ENCODE data around the gene ATP9B.
"Not testable (repeated sequence)": the region's sequence is repeated elsewhere in the genome, so short reads cannot be mapped to it uniquely, and the experiment has no call there.

The ATP9B gene

DNA sequence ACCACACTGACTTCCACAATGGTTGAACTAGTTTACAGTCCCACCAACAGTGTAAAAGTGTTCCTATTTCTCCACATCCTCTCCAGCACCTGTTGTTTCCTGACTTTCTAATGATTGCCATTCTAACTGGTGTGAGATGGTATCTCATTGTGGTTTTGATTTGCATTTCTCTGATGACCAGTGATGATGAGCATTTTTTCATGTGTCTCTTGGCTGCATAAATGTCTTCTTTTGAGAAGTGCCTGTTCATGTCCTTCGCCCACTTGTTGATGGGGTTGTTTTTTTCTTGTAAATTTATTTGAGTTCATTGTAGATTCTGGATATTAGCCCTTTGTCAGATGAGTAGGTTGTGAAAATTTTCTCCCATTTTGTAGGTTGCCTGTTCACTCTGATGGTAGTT is 216.0 kb downstream of the ATP9B start:
- DNase-seq (ENCODE audit: low read depth in 2 of 2), result not testable (repeated sequence)

DNA sequence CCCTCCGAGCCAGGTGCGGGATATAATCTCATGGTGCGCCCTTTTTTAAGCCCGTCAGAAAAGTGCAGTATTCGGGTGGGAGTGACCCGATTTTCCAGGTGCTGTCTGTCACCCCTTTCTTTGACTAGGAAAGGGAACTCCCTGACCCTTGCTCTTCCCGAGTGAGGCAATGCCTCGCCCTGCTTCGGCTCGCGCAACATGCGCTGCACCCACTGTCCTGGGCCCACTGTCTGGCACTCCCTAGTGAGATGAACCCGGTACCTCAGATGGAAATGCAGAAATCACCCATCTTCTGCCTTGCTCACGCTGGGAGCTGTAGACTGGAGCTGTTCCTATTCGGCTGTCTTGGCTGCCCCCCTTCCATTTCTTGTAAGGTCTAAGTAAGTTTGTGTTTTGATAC is 221.2 kb downstream of the ATP9B start:
- DNase-seq (ENCODE audit: low read depth in 2 of 2), result not testable (repeated sequence)

DNA sequence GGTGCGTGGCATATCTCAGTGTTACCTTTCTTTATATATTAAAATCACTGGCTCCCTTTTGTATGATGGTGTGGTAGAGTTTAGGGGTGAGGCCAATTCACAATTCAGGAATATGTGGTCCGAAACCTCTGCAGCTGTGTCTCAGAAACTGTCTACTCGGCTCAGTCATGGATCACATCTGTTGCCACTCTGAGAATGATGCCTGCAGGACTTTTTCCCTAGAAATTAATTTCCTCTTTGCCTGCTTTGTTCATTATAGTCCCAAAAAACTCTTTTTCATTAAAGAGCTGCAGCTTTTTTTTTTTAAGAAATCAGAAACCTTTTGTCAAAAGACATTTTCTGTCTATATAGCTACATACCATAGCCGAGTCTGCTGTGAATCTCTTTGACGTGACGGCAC is 221.7 kb downstream of the ATP9B start:
- no peak for DNase-seq (ENCODE audit: low read depth in 2 of 2)

DNA sequence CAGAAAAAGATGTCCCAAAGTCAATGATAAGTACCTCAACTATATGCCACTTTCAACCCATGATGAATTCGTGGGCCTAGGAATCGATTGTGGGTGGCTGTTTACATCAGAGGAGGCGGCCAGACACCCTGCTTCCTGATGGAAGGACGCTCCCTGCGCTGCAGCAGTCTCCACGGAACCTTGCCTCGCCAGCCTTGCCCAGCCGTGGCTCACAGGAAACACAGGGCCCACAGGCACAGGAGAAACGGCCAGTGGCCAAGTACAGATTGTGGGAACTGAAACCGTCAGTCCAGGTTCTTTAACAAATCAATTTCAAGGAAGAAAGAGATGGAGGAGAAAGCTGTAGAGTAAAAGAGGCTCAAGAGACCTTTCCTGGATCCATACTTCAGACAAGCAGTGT is 225.0 kb downstream of the ATP9B start:
- no peak for DNase-seq (ENCODE audit: low read depth in 2 of 2)

DNA sequence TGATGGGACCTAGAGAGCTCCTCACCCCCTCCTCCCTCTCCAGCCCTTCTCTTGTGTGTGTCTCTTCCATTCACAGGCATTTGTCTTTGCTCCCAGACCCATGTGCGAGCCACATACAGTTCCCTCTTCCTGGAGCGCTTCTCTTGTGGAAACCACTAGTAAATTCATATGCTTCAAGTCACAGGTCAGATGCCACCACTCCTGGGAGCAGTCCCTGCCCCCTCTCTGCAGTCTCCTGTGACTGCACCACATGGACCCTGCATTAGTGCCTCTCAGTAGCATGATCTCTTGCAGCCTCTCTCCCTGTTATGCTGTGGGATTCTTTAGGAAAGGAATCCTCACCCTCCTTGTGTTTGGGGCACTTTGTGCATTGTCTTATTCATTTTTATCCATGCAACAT is 230.1 kb downstream of the ATP9B start:
- no peak for DNase-seq (ENCODE audit: low read depth in 2 of 2)

DNA sequence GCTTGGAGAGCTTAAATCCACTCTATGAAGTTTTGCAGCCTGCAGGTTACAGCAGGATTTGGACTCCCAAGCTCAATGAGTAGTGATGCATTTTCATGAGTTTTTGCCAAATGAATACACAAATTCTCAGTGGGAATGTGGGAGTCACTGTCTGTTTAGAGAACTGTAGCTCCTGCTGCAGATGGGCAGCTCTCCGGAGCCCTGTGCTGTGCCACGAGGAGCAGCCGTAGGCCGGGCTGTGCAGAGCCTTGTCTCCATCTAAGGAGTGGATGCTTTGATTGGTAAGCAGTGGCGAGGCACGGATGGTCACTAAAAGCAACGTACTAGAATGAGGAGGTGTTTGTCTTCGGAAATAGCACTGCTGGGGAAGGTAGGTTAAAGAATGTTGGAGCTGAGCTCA is 230.5 kb downstream of the ATP9B start:
- DNase-seq (ENCODE audit: low read depth in 2 of 2), result no peak

DNA sequence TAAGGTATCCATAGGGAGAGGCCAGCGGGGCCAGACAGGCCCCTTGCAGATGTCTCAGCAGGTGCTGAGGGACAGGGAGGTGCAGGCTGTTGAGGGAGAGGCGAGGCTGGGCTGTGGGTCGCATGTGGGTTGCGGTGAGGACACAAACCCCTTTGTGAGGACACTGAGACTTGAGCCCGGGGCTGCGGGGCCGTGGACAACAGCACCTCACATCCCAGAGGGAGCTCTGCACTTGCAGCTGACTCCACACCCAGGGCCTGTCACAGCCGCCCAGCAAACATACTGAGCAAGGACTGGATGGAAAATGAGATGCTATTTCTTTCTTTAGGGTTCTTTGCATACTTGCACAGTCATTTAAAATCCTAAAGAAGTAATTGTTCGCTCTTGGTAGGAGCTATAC is 231.2 kb downstream of the ATP9B start:
- no peak for DNase-seq (ENCODE audit: low read depth in 2 of 2)

DNA sequence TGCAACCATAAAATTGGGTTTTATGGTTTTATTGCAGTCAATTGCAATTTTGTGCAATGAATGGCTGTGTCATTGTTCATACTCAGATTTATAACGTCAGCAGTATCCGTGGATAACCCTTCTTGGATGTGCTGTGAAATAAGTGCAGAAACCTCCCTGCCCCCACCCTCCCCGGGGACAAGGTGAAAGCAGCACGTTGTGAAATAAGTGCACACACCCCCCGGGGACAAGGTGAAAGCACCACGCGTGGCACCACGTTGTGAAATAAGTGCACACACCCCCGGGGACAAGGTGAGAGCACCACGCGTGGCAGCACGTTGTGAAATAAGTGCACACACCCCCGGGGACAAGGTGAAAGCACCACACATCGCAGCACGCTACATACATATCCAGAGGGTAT is 232.9 kb downstream of the ATP9B start:
- no peak for DNase-seq (ENCODE audit: low read depth in 2 of 2)

DNA sequence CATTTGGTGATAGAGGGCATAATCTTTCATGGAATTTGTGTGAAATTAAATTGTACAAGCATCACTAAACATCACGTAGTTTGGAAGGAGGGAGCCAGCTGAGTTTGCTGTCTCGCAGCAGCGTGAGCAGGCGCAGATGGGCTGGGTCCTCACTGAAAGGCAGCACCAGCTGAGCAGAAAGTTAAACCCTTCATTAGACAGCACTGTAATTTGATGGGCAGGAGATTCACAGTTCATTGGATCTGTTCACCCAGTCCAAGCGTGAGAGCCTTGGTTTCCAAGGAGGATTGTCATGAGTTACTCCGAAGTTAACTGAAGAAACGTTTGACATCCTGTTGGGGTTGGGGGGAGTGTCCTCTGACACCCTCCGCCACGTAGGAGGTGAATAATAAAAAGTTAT is 236.7 kb downstream of the ATP9B start:
- DNase-seq (ENCODE audit: low read depth in 2 of 2), result no peak

DNA sequence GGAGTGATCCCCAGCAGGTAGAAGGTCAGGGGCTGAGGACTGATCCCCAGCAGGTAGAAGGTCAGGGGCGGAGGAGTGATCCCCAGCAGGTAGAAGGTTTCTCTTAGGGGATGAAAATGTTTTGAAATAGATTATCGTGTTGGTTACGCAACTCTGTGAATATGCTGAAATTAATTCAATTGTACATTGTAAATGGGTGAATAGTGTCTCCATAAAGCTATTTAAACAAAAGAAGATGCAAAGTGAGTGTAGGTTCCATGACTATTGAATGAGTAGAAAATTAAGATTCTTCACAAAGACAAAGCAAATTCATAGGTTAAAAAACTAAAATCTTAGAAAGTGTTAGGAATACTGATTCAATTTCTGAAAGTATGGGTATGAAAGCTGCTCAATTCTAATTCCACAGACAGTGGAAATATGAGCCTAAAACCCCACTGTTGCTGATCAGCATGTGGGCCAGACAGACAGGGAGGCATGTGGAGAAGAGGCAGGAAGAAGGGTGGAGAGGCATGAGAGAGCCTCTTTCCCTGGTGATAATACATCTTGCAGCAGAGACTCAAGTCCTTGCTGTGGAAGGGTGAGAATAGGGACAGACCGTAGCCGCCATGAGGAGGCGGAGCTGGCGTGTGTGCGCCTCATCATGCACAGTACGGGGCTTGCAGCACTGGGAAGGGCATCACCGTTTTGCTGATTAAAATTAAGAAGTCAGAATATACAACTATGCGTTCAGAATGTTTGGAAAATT is 240.6 kb downstream of the ATP9B start:
- no peak for DNase-seq (ENCODE audit: low read depth in 2 of 2)

DNA sequence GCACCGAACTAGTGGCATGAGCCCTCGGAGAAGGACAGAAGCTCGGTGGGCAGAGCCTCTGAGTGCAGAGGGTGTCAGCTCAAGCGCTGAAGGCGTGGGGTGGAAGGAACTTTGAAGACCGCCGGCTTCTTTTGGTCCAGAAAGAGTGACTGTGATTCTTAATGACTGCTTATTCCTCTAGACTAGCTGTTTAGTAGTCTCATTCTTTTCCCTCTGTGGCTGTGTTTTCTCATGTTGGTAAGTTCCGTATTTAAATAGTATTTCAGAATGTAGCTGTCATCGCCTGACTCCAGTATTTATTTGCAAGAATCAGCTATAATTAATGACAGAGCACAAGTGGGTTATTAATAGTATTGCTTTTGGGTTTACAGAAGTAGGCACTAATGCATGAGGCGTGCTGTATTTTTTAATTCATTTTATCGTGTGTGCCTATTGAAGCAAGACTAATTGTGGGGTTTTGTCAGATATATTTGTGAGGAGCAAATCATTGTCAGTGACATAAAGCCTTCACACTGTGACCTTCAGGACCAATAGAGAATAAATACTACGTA is 245.7 kb downstream of the ATP9B start:
- no peak for DNase-seq (ENCODE audit: low read depth in 2 of 2)

DNA sequence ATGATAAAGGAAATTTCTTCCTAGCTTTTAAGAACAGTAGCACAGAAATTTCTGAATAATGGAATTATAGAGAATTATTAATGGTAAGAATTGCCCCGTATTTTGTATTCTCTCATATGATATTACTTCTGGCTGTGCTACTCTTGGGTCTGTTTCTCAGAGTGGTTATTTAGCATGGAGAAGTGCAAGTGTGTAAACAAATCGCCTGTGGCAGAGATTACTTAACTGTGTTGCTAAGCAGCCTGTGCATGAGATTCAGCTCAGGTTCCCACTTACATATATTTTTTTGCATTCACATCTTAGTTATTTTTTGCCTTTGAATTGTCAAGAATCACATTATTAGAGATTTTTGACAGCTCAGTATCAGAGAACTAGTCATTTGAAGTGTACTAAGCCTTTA is 246.4 kb downstream of the ATP9B start:
- no peak for DNase-seq (ENCODE audit: low read depth in 2 of 2)

DNA sequence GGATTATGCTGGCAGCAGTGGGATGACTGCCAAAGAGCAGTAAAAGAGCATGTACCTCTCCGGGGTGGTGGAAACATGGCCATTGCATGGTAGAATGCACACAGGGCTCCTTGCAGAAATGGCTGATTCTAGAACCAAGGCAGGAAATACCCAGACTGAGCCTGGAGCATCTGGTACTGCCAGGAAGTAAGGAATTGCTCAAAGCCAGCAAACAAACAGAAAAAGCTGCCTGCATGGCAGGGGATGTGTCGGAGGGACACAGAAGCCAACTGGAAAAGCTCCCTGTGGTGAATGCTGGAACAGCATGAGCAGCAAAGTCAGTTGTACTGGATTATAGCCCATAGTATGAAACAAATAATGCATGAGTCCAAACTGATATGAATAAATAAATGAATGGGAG is 248.5 kb downstream of the ATP9B start:
- DNase-seq (ENCODE audit: low read depth in 2 of 2), result no peak

DNA sequence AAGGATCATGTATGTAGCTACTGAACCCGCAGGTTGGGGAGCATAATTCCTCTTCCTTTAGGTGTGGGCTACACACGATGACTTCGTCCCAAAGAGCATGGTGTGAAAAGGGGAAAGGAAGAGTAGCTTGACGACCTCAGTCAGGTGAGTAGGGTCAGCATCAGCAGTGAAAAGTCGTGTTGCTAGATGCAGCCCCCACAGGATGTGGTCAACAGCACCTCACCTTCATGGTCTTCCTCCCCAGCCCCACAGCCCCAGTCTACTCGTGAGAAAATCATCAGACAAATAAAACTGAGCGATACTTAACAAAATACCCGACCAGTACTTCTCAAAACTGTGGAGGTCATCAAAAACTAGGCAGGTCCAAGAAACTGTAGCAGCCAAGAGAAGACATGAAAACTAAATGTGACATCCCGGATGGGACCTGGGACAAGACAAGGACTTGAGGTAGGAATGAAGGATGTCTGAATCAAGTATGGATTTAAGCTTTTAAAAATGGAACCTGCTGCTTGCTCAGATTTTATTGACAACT is 249.0 kb downstream of the ATP9B start:
- no peak for DNase-seq (ENCODE audit: low read depth in 2 of 2)

DNA sequence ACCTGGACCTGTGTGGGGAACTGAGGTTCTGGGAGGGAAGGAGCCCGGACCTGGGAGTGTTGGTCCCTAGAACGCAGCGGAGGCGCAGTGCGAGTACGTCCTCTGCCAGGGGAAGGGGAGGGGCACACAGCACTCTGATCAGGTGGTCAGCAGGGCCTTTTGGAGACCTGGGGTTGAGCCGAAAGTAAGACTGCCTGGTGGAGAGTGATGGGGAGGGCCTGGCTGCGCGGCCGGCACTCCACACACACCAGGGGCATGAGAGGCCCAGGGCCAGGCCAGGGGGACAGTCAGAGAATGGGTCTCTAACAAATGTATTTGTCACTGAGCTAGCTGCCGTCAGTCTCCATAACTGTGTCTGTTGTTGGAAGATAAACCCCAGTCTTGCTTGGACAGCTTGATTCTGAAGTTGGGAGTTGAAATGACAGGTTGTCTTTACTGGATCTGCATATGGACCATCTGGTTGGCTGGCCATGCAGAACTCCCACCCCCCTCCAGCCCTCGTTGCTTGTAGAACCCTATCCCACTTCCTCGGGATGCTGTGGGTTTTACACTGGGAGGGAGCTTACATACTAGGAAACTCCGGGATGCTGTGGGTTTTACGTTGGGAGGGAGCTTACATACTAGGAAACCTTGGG is 251.1 kb downstream of the ATP9B start:
- DNase-seq (ENCODE audit: low read depth in 2 of 2), result no peak

DNA sequence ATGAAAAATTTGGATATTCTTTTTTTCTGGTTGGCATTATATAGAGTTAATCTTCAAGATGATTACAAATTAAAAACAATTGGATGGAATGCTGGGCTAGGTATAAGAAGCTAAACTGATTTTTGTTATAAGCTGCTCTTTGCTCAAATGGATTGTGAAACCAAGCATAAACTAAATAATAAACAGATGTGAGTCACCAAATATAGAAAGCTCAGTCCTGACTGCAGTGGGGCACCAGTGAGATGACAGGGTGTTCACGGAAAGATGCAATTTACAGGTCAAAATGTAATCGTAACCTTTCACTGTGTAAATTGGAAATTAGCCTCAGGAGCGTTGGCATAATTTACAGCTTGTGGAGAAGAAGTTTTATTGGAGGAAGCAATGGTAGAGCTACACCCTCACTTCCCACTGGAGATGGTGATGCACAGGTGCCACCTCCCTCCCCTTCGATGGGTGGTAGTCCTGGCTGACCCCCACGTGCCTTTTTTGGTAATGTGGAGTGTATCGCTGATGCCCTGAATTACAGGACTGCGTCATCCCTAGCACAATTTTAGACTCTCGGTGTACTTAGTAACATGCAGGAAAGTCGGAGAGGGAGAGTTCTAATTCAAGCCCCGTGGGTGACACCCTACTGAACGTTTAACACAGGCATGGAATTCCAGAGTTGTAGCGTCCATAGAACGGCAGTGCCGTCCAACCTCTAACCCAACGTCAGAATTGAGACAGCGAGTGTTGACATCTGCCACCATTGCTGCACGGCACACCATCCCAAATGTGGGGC is 252.6 kb downstream of the ATP9B start:
- DNase-seq (ENCODE audit: low read depth in 2 of 2), result no peak

DNA sequence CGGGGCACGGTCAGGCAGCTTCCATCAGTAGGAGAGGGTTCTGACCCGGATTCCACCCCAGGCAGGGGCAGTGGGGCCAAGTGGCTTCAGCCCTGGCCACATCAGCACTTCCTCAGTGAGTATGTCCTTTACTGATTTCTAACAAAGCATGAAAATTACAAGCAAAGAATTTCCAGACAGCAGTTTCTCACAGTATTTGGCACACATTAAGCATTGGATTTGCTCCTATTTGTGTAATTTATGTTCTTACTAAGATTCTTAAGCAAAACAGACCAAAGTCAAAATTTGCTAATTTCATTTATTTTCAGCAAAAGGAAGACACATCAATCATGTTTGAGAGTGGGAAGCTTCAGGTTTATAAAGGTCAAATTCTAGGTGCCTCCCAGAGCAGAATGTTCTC is 253.2 kb downstream of the ATP9B start:
- DNase-seq (ENCODE audit: low read depth in 2 of 2), result no peak

DNA sequence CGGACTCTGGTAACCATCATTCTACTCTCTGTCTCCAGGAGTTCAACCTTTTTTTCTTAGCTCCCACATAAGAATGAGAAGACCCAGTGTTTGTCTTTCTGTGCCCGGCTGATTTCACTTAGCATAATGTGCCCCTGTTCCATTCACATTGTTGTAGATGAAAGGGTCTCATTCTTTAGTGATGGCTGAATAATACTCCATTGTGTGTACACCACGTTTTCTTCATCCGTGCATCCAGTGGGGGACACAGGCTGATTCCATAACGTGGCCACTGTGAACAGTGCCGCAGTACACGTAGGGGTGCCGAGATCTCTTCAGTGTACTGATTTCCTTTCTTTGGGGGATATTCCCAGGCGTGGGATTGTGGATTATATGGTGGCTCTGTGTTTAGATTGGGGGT is 254.3 kb downstream of the ATP9B start:
- DNase-seq (ENCODE audit: low read depth in 2 of 2), result no peak

DNA sequence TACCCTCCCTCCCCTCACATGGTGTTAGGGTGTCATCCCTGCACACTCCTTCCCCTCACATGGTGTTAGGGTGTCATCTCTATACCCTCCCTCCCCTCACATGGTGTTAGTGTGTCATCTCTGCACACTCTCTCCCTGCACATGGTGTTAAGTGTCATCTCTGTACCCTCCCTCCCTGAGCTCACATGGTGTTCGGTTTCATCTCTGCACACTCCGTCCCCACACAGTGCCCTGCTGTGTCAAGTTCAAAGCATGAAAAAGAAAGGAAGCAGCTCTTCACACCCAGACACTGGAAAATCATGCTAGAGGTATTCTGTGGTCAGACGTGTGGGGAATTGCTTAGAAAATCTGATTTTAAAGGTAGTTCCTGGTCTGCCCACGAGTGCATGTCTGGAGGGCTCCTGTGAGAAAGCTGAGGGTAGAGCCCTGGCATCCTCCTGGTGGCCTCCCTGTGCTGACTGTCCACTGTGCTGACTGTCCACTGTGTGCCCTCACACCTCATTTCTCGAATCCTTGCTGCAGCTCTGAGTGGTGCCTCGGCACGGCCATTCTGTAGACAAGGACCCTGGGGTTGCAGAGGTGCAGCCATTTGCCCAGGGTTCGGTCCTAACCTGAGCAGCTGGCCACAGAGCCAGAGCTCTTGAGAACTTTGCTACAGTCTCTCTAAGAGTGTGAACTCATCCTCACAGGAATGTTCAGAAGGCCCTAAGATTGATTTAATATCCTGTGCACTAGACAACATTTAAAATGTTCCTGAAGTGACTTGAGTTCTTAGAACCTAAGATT is 257.4 kb downstream of the ATP9B start:
- no peak for DNase-seq (ENCODE audit: low read depth in 2 of 2)

DNA sequence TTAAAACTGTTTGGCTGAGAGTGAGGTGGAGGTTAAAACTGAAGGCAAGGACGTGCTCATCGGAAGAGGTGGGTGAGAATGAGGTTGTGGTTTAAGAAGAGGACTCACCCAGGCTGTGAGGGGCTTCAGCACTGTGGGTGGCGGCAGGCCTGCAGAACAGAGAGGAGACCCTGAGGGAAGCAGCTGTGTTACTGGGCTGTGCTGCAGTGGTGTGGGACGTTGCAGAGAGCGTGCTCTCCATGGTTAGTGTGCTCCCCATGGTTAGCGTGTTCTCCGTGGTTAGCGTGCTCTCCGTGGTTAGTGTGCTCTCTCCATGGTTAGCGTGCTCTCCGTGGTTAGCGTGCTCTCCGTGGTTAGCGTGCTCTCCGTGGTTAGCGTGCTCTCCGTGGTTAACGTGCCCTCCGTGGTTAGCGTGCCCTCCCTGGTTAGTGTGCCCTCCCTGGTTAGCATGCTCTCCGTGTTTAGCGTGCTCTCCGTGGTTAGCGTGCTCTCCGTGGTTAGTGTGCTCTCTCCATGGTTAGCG is 258.1 kb downstream of the ATP9B start:
- DNase-seq (ENCODE audit: low read depth in 2 of 2), result no peak

DNA sequence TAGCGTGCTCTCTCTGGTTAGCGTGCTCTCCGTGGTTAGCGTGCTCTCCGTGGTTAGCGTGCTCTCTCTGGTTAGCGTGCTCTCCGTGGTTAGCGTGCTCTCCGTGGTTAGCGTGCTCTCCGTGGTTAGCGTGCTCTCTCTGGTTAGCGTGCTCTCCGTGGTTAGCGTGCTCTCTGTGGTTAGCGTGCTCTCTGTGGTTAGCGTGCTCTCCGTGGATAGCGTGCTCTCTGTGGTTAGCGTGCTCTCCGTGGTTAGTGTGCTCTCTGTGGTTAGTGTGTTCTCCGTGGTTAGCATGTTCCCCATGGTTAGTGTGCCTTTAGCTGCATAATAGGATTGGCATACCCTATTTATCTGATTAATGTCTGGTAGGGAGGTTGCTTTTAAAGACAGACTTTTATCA is 258.7 kb downstream of the ATP9B start:
- not testable (repeated sequence) for DNase-seq (ENCODE audit: low read depth in 2 of 2)

Measured in stimulated activated CD8-positive, alpha-beta memory T cell treated with anti-CD3 and anti-CD28 coated beads, Interleukin-2, amount 100 ng/mL, for 48 hours (primary cell).